ENCODE measurements around the gene GDA. TPM values are rescaled to one million over a fixed set of nuclear protein-coding genes. Genes with fewer than 3 reads are reported as not detected.

Gene GDA
- total and polyA plus RNA-seq, 4 donors, result 0.04 to 1.5 (median 0.63) TPM

DNA sequence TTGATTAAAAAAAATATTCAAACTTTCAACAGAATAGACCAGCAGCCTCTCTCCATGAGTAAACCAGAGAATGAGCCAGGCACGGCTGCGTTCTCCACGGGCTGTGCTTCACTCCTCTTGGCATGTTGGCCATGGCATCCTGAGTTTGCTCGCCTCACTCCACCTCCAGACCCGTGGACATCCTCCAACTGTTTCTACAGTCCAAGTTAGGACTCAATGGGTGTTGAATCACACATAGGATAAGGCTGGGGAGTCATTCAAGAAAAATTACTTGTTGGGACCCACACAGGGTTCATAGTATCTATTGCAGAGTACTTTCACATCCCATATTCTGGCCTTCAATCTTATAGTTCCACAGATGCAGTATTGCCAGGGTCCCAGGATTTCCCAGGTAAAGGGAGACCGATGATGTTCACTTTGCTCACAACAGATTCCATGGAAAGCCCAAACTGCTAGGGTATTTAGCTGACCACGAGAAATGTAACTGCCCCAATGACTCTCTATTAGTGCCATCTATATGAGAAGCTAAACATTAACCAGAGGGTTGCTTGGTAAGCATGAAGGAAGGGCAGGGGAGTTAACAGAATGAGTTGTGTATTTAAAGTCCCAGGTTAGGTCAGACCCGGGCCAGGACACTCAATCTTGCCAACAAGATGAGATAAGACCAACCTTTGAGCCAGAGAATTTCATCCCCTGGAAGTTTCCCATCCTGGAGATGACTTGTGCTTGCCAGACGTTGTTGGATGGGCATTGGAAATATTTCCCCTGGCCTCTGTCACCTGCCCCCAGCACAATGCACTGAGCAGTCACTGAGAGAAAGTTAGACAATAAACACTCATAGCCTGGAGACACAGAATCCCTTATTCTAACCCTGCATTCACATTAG, 19.7 kb upstream of the GDA start:
- H3K4me3 ChIP-seq, result no peak overlapping the region
- no peaks in the 10 kb centered on the region for H3K36me3 ChIP-seq (ENCODE audit: control insufficient read depth in 4 of 4, insufficient read depth in 4 of 4, low read length in 4 of 4)
- 58 to 76% methylated on average over 9 of the region's 9 CpGs for WGBS, 2 donors
- DNase-seq (no peak), ATAC-seq (ENCODE audit: insufficient read depth, low FRiP score) (no peak)
- no peak overlapping the region for H3K9ac ChIP-seq (ENCODE audit: insufficient read depth in 1 of 2, low read length in 2 of 2)
- no peak overlapping the region for H3K27ac ChIP-seq (ENCODE audit: low read depth in 1 of 2, low read length in 1 of 2)
- no peaks in the 10 kb centered on the region for H3K4me1 ChIP-seq (ENCODE audit: control insufficient read depth in 5 of 5, insufficient read depth in 5 of 5, low read length in 5 of 5)
- TF ChIP-seq, protein P1, sequence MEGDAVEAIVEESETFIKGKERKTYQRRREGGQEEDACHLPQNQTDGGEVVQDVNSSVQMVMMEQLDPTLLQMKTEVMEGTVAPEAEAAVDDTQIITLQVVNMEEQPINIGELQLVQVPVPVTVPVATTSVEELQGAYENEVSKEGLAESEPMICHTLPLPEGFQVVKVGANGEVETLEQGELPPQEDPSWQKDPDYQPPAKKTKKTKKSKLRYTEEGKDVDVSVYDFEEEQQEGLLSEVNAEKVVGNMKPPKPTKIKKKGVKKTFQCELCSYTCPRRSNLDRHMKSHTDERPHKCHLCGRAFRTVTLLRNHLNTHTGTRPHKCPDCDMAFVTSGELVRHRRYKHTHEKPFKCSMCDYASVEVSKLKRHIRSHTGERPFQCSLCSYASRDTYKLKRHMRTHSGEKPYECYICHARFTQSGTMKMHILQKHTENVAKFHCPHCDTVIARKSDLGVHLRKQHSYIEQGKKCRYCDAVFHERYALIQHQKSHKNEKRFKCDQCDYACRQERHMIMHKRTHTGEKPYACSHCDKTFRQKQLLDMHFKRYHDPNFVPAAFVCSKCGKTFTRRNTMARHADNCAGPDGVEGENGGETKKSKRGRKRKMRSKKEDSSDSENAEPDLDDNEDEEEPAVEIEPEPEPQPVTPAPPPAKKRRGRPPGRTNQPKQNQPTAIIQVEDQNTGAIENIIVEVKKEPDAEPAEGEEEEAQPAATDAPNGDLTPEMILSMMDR (IDR thresholded peaks at IDR 0.05; ENCODE audit: control extremely low read depth, extremely low read depth), result no peak
- no peaks in the 10 kb centered on the region for H3K9me3 ChIP-seq (ENCODE audit: control insufficient read depth in 4 of 4, insufficient read depth in 3 of 4, low read length in 3 of 4)
- no peaks in the 10 kb centered on the region for H3K27me3 ChIP-seq (ENCODE audit: control insufficient read depth in 3 of 3, insufficient read depth in 3 of 3, low read length in 2 of 3)

DNA sequence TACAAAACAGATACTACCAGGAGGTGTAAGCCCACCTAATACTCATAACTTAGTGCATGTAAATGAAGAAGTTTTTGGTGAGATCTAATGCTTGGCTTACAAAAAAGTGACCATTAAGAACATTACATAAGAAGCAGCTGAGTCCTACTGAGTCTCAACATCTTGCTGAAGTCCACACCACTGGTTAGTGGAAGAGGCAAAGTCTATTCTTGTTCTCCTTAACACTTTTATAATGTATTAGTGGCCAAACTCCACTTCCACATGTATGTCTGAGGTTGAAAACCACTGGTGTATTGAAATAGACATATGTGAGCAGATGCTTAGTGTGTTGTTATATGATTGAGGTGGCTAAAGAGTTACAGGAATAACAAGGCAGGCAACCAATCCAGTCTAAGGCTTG, 18.9 kb upstream of the GDA start:
- TF ChIP-seq, protein P1 (IDR thresholded peaks at IDR 0.05; ENCODE audit: control extremely low read depth, extremely low read depth), result no peak
- Histone ChIP-seq H3K9ac (ENCODE audit: insufficient read depth in 1 of 2, low read length in 2 of 2) (no peak overlapping the region), H3K27ac (ENCODE audit: low read depth in 1 of 2, low read length in 1 of 2) (no peak overlapping the region), H3K36me3 (ENCODE audit: control insufficient read depth in 4 of 4, insufficient read depth in 4 of 4, low read length in 4 of 4) (no peaks in the 10 kb centered on the region), H3K4me3 (no peak overlapping the region), H3K4me1 (ENCODE audit: control insufficient read depth in 5 of 5, insufficient read depth in 5 of 5, low read length in 5 of 5) (no peaks in the 10 kb centered on the region), H3K27me3 (ENCODE audit: control insufficient read depth in 3 of 3, insufficient read depth in 3 of 3, low read length in 2 of 3) (no peaks in the 10 kb centered on the region), H3K9me3 (ENCODE audit: control insufficient read depth in 4 of 4, insufficient read depth in 3 of 4, low read length in 3 of 4) (no peaks in the 10 kb centered on the region)
- no peak for ATAC-seq (ENCODE audit: insufficient read depth, low FRiP score)
- no peak for DNase-seq

DNA sequence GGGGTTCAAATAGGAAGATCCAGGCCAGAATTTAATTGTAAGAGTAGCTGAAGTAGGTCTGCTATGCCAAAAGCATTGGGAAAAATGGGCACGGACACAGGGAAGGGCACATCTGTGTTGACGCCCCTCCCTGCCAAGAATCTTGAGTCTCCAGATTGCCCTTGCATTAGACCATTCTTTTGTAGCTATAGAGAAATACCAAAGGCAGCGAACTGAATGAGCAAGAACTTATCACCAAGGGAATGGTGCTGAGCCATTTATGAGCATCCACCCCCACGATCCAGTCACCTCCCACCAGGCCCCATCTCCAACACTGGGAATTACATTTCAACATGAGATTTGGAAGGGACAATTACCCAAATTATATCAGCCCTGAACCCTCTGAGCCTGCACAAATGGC, 18.0 kb upstream of the GDA start:
- H3K4me3 ChIP-seq, result no peak overlapping the region
- WGBS, 2 donors, result 93 to 94% methylated on average over 4 of the region's 4 CpGs
- ATAC-seq (ENCODE audit: insufficient read depth, low FRiP score), result no peak
- no peaks in the 10 kb centered on the region for H3K9me3 ChIP-seq (ENCODE audit: control insufficient read depth in 4 of 4, insufficient read depth in 3 of 4, low read length in 3 of 4)
- TF ChIP-seq, protein P1 (IDR thresholded peaks at IDR 0.05; ENCODE audit: control extremely low read depth, extremely low read depth), result no peak
- H3K27me3 ChIP-seq (ENCODE audit: control insufficient read depth in 3 of 3, insufficient read depth in 3 of 3, low read length in 2 of 3), result no peaks in the 10 kb centered on the region
- no peak overlapping the region for H3K9ac ChIP-seq (ENCODE audit: insufficient read depth in 1 of 2, low read length in 2 of 2)
- H3K27ac ChIP-seq (ENCODE audit: low read depth in 1 of 2, low read length in 1 of 2), result no peak overlapping the region
- no peak for DNase-seq
- no peaks in the 10 kb centered on the region for H3K4me1 ChIP-seq (ENCODE audit: control insufficient read depth in 5 of 5, insufficient read depth in 5 of 5, low read length in 5 of 5)
- no peaks in the 10 kb centered on the region for H3K36me3 ChIP-seq (ENCODE audit: control insufficient read depth in 4 of 4, insufficient read depth in 4 of 4, low read length in 4 of 4)
